ENCODE results near the gene FTO.

DNA sequence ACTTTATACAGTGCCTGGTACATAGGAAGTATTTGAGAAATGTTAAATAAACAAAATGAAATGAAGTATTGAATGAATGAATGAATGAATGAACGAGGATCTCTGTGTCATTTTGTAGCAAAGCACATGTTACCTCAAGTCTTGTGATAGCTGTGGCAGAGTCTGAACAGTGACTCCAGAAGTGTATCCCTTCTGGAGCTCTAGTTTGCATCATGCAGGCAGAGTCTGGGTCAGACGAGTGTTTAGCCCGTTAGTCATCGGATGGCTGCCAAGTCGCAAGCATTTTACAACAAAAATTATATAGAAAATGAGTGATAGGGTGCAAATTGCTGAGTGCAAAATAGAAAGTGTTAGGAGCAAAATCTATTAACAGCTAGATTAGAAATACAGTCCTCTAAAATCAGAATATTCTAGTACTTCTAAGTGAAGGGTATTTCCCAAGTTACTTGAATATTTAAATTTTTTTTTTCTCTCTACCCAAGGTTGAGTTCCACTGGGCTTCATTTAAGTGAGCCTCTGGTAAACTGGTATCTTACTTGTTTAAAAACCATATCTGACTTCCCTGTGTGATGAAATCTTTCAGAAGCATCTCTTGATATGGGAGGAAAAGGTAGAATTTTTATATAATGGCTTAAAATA, 113.3 kb downstream of the FTO start:
- no peak for TF ChIP-seq CTCF (IDR thresholded peaks at IDR 0.05)
- no peak for TF ChIP-seq POLR2A (IDR thresholded peaks at IDR 0.05)

All from testis (tissue), 2 donors.